Stomach (tissue), 9 donors: ENCODE data around the gene RPP14. TPM values are rescaled to one million over a fixed set of nuclear protein-coding genes. Genes with fewer than 3 reads are reported as not detected.

Experiments
- DNase-seq, 2 donors: peaks; one replicate each; pipeline versions ENCODE4 v3.0.0 to v3.0.0-alpha.2; 2013 to 2019
- H3K27ac ChIP-seq, 5 donors: fragments of 200-600 bp in 4 of 5; sonication (generic) in 4 of 5; one replicate each; pipeline ENCODE4 v1.5.1; 2013 to 2019; ENCODE audit warnings: mild to moderate bottlenecking in 1 of 5, moderate library complexity in 1 of 5
- H3K27me3 ChIP-seq, 3 donors: fragments of 200-600 bp; sonication (generic); one replicate each; pipeline ENCODE4 v1.5.1; 2017 to 2019; ENCODE audit warnings: mixed run types in 1 of 3
- H3K36me3 ChIP-seq, 4 donors: fragments of 200-600 bp; sonication (generic); 1 replicate in 3 of 4; 2 replicates in 1 of 4; pipeline ENCODE4 v1.5.1; 2016 to 2019
- H3K4me1 ChIP-seq, 4 donors: fragments of 200-600 bp; sonication (generic); one replicate each; pipeline ENCODE4 v1.5.1; 2016 to 2019
- H3K4me3 ChIP-seq, 4 donors: fragments of 200-600 bp; sonication (generic) in 3 of 4; one replicate each; pipeline ENCODE4 v1.5.1; 2016 to 2019; ENCODE audit warnings: mild to moderate bottlenecking in 1 of 4
- H3K9me3 ChIP-seq, 4 donors: fragments of 200-600 bp; sonication (generic); one replicate each; pipeline ENCODE4 v1.5.1; 2016 to 2019
- EP300 ChIP-seq: sonication (generic); formaldehyde crosslinking; IDR thresholded peaks from one replicate; pipeline ENCODE4 v1.6.1; 2017; ENCODE audit warnings: antibody characterized with exemption
- POLR2A ChIP-seq, 4 donors: fragments of 450-650 bp; IDR thresholded peaks; one replicate each; pipeline ENCODE4 v1.6.1; 2016; ENCODE audit warnings: antibody characterized with exemption in 4 of 4, control low read depth in 2 of 4, mild to moderate bottlenecking in 1 of 4, moderate library complexity in 1 of 4
- POLR2AphosphoS5 ChIP-seq, 3 donors: sonication (generic); formaldehyde crosslinking; IDR thresholded peaks; one replicate each; pipeline ENCODE4 v1.6.1; 2016; ENCODE audit warnings: antibody characterized with exemption in 3 of 3
- WGBS, 5 donors: extraction: QIAGEN DNeasy Blood & Tissue Kit in 3 of 5; methylation state at CpG; one replicate each; pipeline versions ENCODE4 v1.1.5 to v1.1.7; 2013 to 2018; 5-methylcytosine and 5-hydroxymethylcytosine counted together
- intact Hi-C: fragments of 100-400 bp; cut with DNase I; formaldehyde crosslinking; loops from one replicate; pipeline ENCODE4 v1.15.1; 2023; ENCODE audit warnings: low total_unique reads
- polyA plus RNA-seq, 3 donors: library from polyadenylated mRNA; stranded (reverse); fragments of 200-250 nt; gene quantifications; one replicate each; pipeline ENCODE4 v1.2.3, GENCODE V29; 2013
- small RNA-seq, 4 donors: library from RNA; depleted of rRNA; stranded (forward); fragments of <200 nt; gene quantifications; one replicate each; pipeline ENCODE3, GENCODE V24; 2016
- total RNA-seq, 5 donors: library from RNA; depleted of rRNA; stranded (reverse); fragments of >200 nt; gene quantifications; one replicate each; pipeline versions ENCODE4 v1.1.0 to v1.2.3, GENCODE V29; 2014 to 2016
- TF ChIP-seq, protein P1 (sequence below), 7 experiments: fragments of 450-650 bp in 4 of 7; fragments of 200-600 bp in 3 of 7; sonication (generic) in 3 of 7; IDR thresholded peaks; one replicate each; pipeline ENCODE4 v1.5.1; 2016 to 2019; ENCODE audit warnings: antibody characterized with exemption in 7 of 7, control low read depth in 2 of 7, mild to moderate bottlenecking in 1 of 7
- donor health status: healthy with polysubstance abuse.
- donor health status: Bipolar disorder and iron deficiency.
- donor health status: healthy.

The RPP14 gene
- total and polyA plus RNA-seq, 8 donors, result 4.1 to 23.5 (median 9.9) TPM

DNA sequence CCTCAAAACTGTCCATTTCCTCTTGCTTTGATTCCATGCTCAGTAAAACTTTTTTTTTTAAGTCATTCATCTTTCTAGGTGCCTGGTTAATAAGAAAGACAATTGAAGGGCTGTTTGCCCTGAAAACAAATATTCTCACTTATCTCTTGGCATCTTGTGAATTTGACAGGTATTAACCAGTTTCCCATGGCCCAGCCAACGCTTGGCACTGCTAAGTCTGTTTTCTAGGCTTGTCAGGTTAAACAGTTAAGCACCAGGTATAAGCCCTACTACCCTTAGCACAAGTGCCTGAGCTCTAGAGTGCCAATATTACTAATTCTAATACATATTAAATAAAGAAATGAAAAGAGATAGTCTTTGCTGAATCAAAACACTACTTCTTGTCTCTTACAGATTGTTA lies 63.0 kb downstream of the RPP14 start:
- H3K36me3 ChIP-seq, result peaks cover 0 to 14% (median 11%) of the 10 kb centered on the region in 4 donors
- no peak overlapping the region for H3K4me3 ChIP-seq
- H3K4me1 ChIP-seq, result peaks cover 0 to 9% (median 0%) of the 10 kb centered on the region in 4 donors
- no peak for TF ChIP-seq EP300
- no peak for TF ChIP-seq POLR2A (IDR thresholded peaks at IDR 0.05)
- TF ChIP-seq POLR2AphosphoS5 (IDR thresholded peaks at IDR 0.05), result no peak
- TF ChIP-seq, protein P1, sequence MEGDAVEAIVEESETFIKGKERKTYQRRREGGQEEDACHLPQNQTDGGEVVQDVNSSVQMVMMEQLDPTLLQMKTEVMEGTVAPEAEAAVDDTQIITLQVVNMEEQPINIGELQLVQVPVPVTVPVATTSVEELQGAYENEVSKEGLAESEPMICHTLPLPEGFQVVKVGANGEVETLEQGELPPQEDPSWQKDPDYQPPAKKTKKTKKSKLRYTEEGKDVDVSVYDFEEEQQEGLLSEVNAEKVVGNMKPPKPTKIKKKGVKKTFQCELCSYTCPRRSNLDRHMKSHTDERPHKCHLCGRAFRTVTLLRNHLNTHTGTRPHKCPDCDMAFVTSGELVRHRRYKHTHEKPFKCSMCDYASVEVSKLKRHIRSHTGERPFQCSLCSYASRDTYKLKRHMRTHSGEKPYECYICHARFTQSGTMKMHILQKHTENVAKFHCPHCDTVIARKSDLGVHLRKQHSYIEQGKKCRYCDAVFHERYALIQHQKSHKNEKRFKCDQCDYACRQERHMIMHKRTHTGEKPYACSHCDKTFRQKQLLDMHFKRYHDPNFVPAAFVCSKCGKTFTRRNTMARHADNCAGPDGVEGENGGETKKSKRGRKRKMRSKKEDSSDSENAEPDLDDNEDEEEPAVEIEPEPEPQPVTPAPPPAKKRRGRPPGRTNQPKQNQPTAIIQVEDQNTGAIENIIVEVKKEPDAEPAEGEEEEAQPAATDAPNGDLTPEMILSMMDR (IDR thresholded peaks at IDR 0.05), result no peak
- no peaks in the 10 kb centered on the region for H3K9me3 ChIP-seq
- intact Hi-C loops, result no loop called here
- H3K27ac ChIP-seq, result no peak overlapping the region
- H3K27me3 ChIP-seq, result no peaks in the 10 kb centered on the region
- DNase-seq, result no peak
- 21 to 73% (median 50%) methylated on average over 1 of the region's 1 CpG for WGBS, 5 donors

Small RNA genes within 50 kb of the gene (small RNA-seq; reads per million reads assigned to genes)
- 0 to 0.20 (median 0) reads per million in 4 donors for gene AC098479.1

Other genes with a start within 250 kb of the RPP14 start
- gene DNASE1L3, start 95.3 kb upstream of the RPP14 start, total RNA-seq, result 10 to 100 TPM in 1 of 5 donors, 1 to 10 TPM in 1, under 1 TPM in 1, not detected in 2; 0.43 to 10.4 (median 5.1) TPM
- gene DNASE1L3, start 95.3 kb upstream of the RPP14 start, polyA plus RNA-seq, result 1 to 10 TPM in 2 of 3 donors, under 1 TPM in 1; 0.44 to 4.4 (median 1.8) TPM
- gene ABHD6, start 68.5 kb upstream of the RPP14 start, total RNA-seq, result 10 to 100 TPM in 3 of 5 donors, 1 to 10 TPM in 2; 5.8 to 22.8 (median 12.2) TPM
- 1 to 10 TPM; 4.3 to 6.2 (median 4.6) TPM for gene ABHD6, start 68.5 kb upstream of the RPP14 start, polyA plus RNA-seq
- gene HTD2, start 275 bp downstream of the RPP14 start, total RNA-seq, result 10 to 100 TPM in 2 of 5 donors, 1 to 10 TPM in 1, not detected in 2; 7.0 to 57.6 (median 28.1) TPM
- gene HTD2, start 275 bp downstream of the RPP14 start, polyA plus RNA-seq, result 1 to 10 TPM; 3.1 to 7.0 (median 6.0) TPM
- 10 to 100 TPM; 16.7 to 54.0 (median 38.8) TPM for gene PXK, start 26.6 kb downstream of the RPP14 start, total RNA-seq
- gene PXK, start 26.6 kb downstream of the RPP14 start, polyA plus RNA-seq, result 10 to 100 TPM in 2 of 3 donors, 1 to 10 TPM in 1; 8.3 to 26.1 (median 14.5) TPM
- 100 to 1,000 TPM in 3 of 5 donors, 10 to 100 TPM in 2; 24.5 to 246 (median 109) TPM for gene PDHB, start 127.6 kb downstream of the RPP14 start, total RNA-seq
- 10 to 100 TPM; 70.6 to 88.7 (median 81.3) TPM for gene PDHB, start 127.6 kb downstream of the RPP14 start, polyA plus RNA-seq
- 10 to 100 TPM in 2 of 5 donors, 1 to 10 TPM in 1, not detected in 2; 5.4 to 16.7 (median 12.3) TPM for gene KCTD6, start 185.9 kb downstream of the RPP14 start, total RNA-seq
- 10 to 100 TPM in 2 of 3 donors, 1 to 10 TPM in 1; 5.9 to 12.2 (median 10.4) TPM for gene KCTD6, start 185.9 kb downstream of the RPP14 start, polyA plus RNA-seq
- 10 to 100 TPM in 2 of 5 donors, 1 to 10 TPM in 2, not detected in 1; 1.6 to 22.2 (median 10.1) TPM for gene ACOX2, start 230.9 kb downstream of the RPP14 start, total RNA-seq
- 10 to 100 TPM in 1 of 3 donors, 1 to 10 TPM in 2; 4.9 to 15.6 (median 7.5) TPM for gene ACOX2, start 230.9 kb downstream of the RPP14 start, polyA plus RNA-seq